ENCODE measurements around the gene RBMS3. TPM values are rescaled to one million over a fixed set of nuclear protein-coding genes. Genes with fewer than 3 reads are reported as not detected.

RBMS3 gene
- total and polyA plus RNA-seq, 2 experiments from 2014 or later = 3.2 to 7.4 TPM

GRCh38 chr3:29293421-29293820 is 12.6 kb downstream of the RBMS3 start:
- H3F3A ChIP-seq (replicated peaks; ENCODE audit: low read depth) = no peaks in the 10 kb centered on the region
- H3K27ac ChIP-seq (ENCODE audit: low read depth) = no peak overlapping the region
- Mint-ChIP-seq H3K4me1 (peaks cover 35% of the 10 kb centered on the region), H3K9me3 (no peaks in the 10 kb centered on the region), H3K36me3 (ENCODE audit: low read depth) (no peaks in the 10 kb centered on the region), H3K27me3 (ENCODE audit: insufficient read depth, low read depth, poor library complexity) (peaks cover 1% of the 10 kb centered on the region), H3K27ac (no peak overlapping the region), H3K4me3 (no peak overlapping the region)
- H3K27me3 ChIP-seq (ENCODE audit: insufficient read depth) = no peaks in the 10 kb centered on the region
- no peak overlapping the region for H2AFZ ChIP-seq
- ATAC-seq = no peak
- no peak for DNase-seq (ENCODE audit: low spot score)
- H3K9me2 ChIP-seq (ENCODE audit: insufficient read depth) = no peaks in the 10 kb centered on the region
- TF ChIP-seq CREB1 (CRISPR knock-in tag; IDR thresholded peaks at IDR 0.05; ENCODE audit: low read depth) = no peak
- TF ChIP-seq, protein P1, sequence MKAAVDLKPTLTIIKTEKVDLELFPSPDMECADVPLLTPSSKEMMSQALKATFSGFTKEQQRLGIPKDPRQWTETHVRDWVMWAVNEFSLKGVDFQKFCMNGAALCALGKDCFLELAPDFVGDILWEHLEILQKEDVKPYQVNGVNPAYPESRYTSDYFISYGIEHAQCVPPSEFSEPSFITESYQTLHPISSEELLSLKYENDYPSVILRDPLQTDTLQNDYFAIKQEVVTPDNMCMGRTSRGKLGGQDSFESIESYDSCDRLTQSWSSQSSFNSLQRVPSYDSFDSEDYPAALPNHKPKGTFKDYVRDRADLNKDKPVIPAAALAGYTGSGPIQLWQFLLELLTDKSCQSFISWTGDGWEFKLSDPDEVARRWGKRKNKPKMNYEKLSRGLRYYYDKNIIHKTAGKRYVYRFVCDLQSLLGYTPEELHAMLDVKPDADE (IDR thresholded peaks at IDR 0.05) = no peak
- TF ChIP-seq ZNF462 (CRISPR knock-in tag; IDR thresholded peaks at IDR 0.05) = no peak
- TF ChIP-seq CTCF (conservative IDR thresholded peaks at IDR 0.05; ENCODE audit: low read depth in 2 of 2) = no peak
- no peak for TF ChIP-seq ZNF331 (CRISPR knock-in tag; IDR thresholded peaks at IDR 0.05; ENCODE audit: low read depth)
- no peak for TF ChIP-seq ZNF114 (CRISPR knock-in tag; IDR thresholded peaks at IDR 0.05)
- no peak for TF ChIP-seq JUNB (IDR thresholded peaks at IDR 0.05; ENCODE audit: unreplicated experiment)
- no peak for TF ChIP-seq EZH2 (IDR thresholded peaks at IDR 0.05; ENCODE audit: low read depth, unreplicated experiment)
- no peak for TF ChIP-seq EZH2phosphoT487 (IDR thresholded peaks at IDR 0.05; ENCODE audit: unreplicated experiment)
- no peak for TF ChIP-seq STAT1 (IDR thresholded peaks at IDR 0.05; ENCODE audit: unreplicated experiment)
- no peak for TF ChIP-seq NANOG (IDR thresholded peaks at IDR 0.05; ENCODE audit: borderline replicate concordance)
- no peak for TF ChIP-seq POLR2AphosphoS5 (IDR thresholded peaks at IDR 0.05; ENCODE audit: low read depth)
- TF ChIP-seq REST (IDR thresholded peaks at IDR 0.05; ENCODE audit: unreplicated experiment) = no peak
- H3K4me3 ChIP-seq = no peak overlapping the region
- H3K79me2 ChIP-seq (replicated peaks; ENCODE audit: insufficient read depth) = no peaks in the 10 kb centered on the region; the same call in 1 of the 2 replicates
- H3K4me1 ChIP-seq (ENCODE audit: insufficient read depth) = peaks cover 30% of the 10 kb centered on the region
- H4K20me1 ChIP-seq (replicated peaks; ENCODE audit: insufficient read depth) = no peaks in the 10 kb centered on the region
- H3K4me2 ChIP-seq = no peak overlapping the region
- no peaks in the 10 kb centered on the region for H3K36me3 ChIP-seq (ENCODE audit: insufficient read depth)
